GM18870 (cell line): ENCODE data around the gene NTN3.
A peak's percentile ranks its signal among the peaks of the same experiment; 100 is the strongest.

ENCODE experiments used
- ATAC-seq: cut with Tn5 transposase; IDR thresholded peaks from one replicate; pipeline ENCODE4 v1.9.1; 2021; ENCODE audit warnings: moderate library complexity; ENCODE audit not compliant: unreplicated experiment

The NTN3 gene

GRCh38 chr16:2512735-2513404, 41.8 kb downstream of the NTN3 start:
- no peak for ATAC-seq

GRCh38 chr16:2513405-2514332, 42.6 kb downstream of the NTN3 start, which contains the start of gene ATP6V0C:
Gene ATP6V0C, plus strand, starts transcription at chr16:2513952. Its CDS starts 152 bp downstream, at chr16:2514104.
- peak; percentile 40 for ATAC-seq

GRCh38 chr16:2514333-2515179, 43.5 kb downstream of the NTN3 start:
- ATAC-seq, result no peak

GRCh38 chr16:2515180-2515851, 44.2 kb downstream of the NTN3 start:
- ATAC-seq, result no peak

GRCh38 chr16:2516391-2517240, 45.5 kb downstream of the NTN3 start:
- ATAC-seq, result no peak

GRCh38 chr16:2517954-2518605, 47.0 kb downstream of the NTN3 start:
- ATAC-seq, result no peak

- ATAC-seq, result no peak
These were observed 48.0 kb downstream of the NTN3 start for GRCh38 chr16:2518823-2519710.

GRCh38 chr16:2519711-2520080, 48.6 kb downstream of the NTN3 start:
- ATAC-seq, result no peak

GRCh38 chr16:2520097-2520783, 49.1 kb downstream of the NTN3 start, which contains the start of gene AMDHD2:
Gene AMDHD2, plus strand, starts transcription at chr16:2520371. Its CDS starts 88 bp downstream, at chr16:2520459.
- ATAC-seq, result no peak

GRCh38 chr16:2520784-2521531, 49.9 kb downstream of the NTN3 start:
- no peak for ATAC-seq
